HepG2 (cell line): ENCODE data around the gene GPD1. TPM values are rescaled to one million over a fixed set of nuclear protein-coding genes. Genes with fewer than 3 reads are reported as not detected.
A peak's percentile ranks its signal among the peaks of the same experiment; 100 is the strongest.

Experiments
- CHCHD3 ChIP-seq: sonication (generic); formaldehyde crosslinking; IDR thresholded peaks from 2 replicates; pipeline ENCODE4 v1.8.0; 2022; ENCODE audit warnings: mild to moderate bottlenecking, missing genetic modification reagents, moderate library complexity
- ETV6 ChIP-seq: sonication (generic); formaldehyde crosslinking; conservative IDR thresholded peaks from 2 replicates; pipeline ENCODE4 v1.4.0; 2020; ENCODE audit warnings: missing genetic modification reagents
- KDM5A ChIP-seq: fragments of 200-600 bp; sonication (generic); IDR thresholded peaks from 2 replicates; pipeline ENCODE4 v1.7.0; 2018; ENCODE audit warnings: antibody characterized with exemption, mild to moderate bottlenecking, low read length, borderline replicate concordance
- MEIS2 ChIP-seq: sonication (generic); formaldehyde crosslinking; IDR thresholded peaks from 2 replicates; pipeline ENCODE4 v1.9.0; 2021; ENCODE audit warnings: mild to moderate bottlenecking, missing genetic modification reagents
- NFKBIZ ChIP-seq: IDR thresholded peaks from 2 replicates; pipeline ENCODE4 v1.6.1; 2018; ENCODE audit warnings: missing genetic modification reagents, missing compliant biosample characterization
- PITX1 ChIP-seq: sonication (generic); formaldehyde crosslinking; IDR thresholded peaks from 2 replicates; pipeline ENCODE4 v1.5.1; 2020; ENCODE audit warnings: mild to moderate bottlenecking, missing genetic modification reagents
- PRMT3 ChIP-seq: sonication (generic); formaldehyde crosslinking; IDR thresholded peaks from 2 replicates; pipeline ENCODE4 v1.8.1; 2022; ENCODE audit warnings: low read depth, mild to moderate bottlenecking, moderate library complexity, missing genetic modification reagents, borderline replicate concordance
- RBFOX2 ChIP-seq: fragments of 200-400 bp; formaldehyde crosslinking; IDR thresholded peaks from 2 replicates; pipeline ENCODE4 v1.6.1; 2017; ENCODE audit warnings: low read depth, mild to moderate bottlenecking, low read length
- RFXANK ChIP-seq: IDR thresholded peaks from 2 replicates; pipeline ENCODE4 v1.6.1; 2016
- RFXAP ChIP-seq: sonication (generic); formaldehyde crosslinking; IDR thresholded peaks from 2 replicates; pipeline ENCODE4 v1.4.0; 2020; ENCODE audit warnings: missing genetic modification reagents, borderline replicate concordance
- SATB2 ChIP-seq: sonication (generic); formaldehyde crosslinking; IDR thresholded peaks from 2 replicates; pipeline ENCODE4 v1.5.0; 2020; ENCODE audit warnings: missing genetic modification reagents
- SNAPC4 ChIP-seq: sonication (generic); formaldehyde crosslinking; IDR thresholded peaks from 2 replicates; pipeline ENCODE4 v1.4.0; 2020; ENCODE audit warnings: mild to moderate bottlenecking, missing genetic modification reagents
- TBP ChIP-seq: sonication (generic); formaldehyde crosslinking; IDR thresholded peaks from 2 replicates; pipeline ENCODE4 v1.5.0; 2020; ENCODE audit warnings: missing genetic modification reagents
- TFAP4 ChIP-seq: sonication (generic); IDR thresholded peaks from 2 replicates; pipeline ENCODE4 v1.6.1; 2016; ENCODE audit warnings: low read depth, borderline replicate concordance
- THYN1 ChIP-seq: sonication (generic); formaldehyde crosslinking; IDR thresholded peaks from 2 replicates; pipeline ENCODE4 v1.8.1; 2023; ENCODE audit warnings: low read depth, mild to moderate bottlenecking, moderate library complexity, missing genetic modification reagents, borderline replicate concordance
- ZFP36L2 ChIP-seq: sonication (generic); formaldehyde crosslinking; IDR thresholded peaks from 2 replicates; pipeline ENCODE4 v1.4.0; 2020; ENCODE audit warnings: missing genetic modification reagents
- ZKSCAN1 ChIP-seq: fragments of 150-350 bp; IDR thresholded peaks from 2 replicates; pipeline ENCODE4 v1.6.1; 2014; ENCODE audit warnings: low read length
- ZMYM4 ChIP-seq: sonication (generic); formaldehyde crosslinking; IDR thresholded peaks from 2 replicates; pipeline ENCODE4 v1.8.1; 2023; ENCODE audit warnings: mild to moderate bottlenecking, missing genetic modification reagents
- ZNF441 ChIP-seq: sonication (generic); formaldehyde crosslinking; IDR thresholded peaks from 2 replicates; pipeline ENCODE4 v1.7.0; 2021; ENCODE audit warnings: missing genetic modification reagents, borderline replicate concordance
- ZNF501 ChIP-seq: sonication (generic); formaldehyde crosslinking; IDR thresholded peaks from 2 replicates; pipeline ENCODE4 v1.5.1; 2020; ENCODE audit warnings: mild to moderate bottlenecking, moderate library complexity, missing genetic modification reagents
- ZNF720 ChIP-seq: sonication (generic); formaldehyde crosslinking; IDR thresholded peaks from 2 replicates; pipeline ENCODE4 v1.4.0; 2020; ENCODE audit warnings: missing genetic modification reagents
- ZNF747 ChIP-seq: sonication (generic); formaldehyde crosslinking; IDR thresholded peaks from 2 replicates; pipeline ENCODE4 v1.8.1; 2023; ENCODE audit warnings: missing genetic modification reagents, mild to moderate bottlenecking, borderline replicate concordance
- ZNF782 ChIP-seq: sonication (generic); formaldehyde crosslinking; IDR thresholded peaks from 2 replicates; pipeline ENCODE4 v1.4.0; 2020; ENCODE audit warnings: missing genetic modification reagents, mild to moderate bottlenecking, borderline replicate concordance
- polyA plus RNA-seq, 8 experiments: library from polyadenylated mRNA; depleted of rRNA in 3 of 8; stranded (reverse) in 7 of 8; unstranded in 1 of 8; fragments of >200 nt; fragmentation: Illumina TruSeq in 4 of 8; extraction: Trizol in 4 of 8; gene quantifications; 2 replicates each; pipeline versions ENCODE4 v1.2.1 to v1.2.3, GENCODE V29; 2011 to 2016; ENCODE audit warnings: low read depth in 4 of 8, missing spikeins in 1 of 8, mixed read lengths in 1 of 8; ENCODE audit not compliant: insufficient read depth in 1 of 8
- total RNA-seq, 5 experiments: library from RNA; depleted of rRNA; stranded (reverse); fragments of >200 nt; fragmentation: Illumina TruSeq; extraction: Trizol; gene quantifications; 2 replicates each; pipeline ENCODE4 v1.2.3, GENCODE V29; 2016; ENCODE audit warnings: low read depth in 1 of 5
- TF ChIP-seq, protein P1 (sequence below): sonication (generic); formaldehyde crosslinking; IDR thresholded peaks from 2 replicates; pipeline ENCODE4 v1.4.0; 2020; ENCODE audit warnings: missing genetic modification reagents

GPD1 gene
- total and polyA plus RNA-seq, 2 of the 13 experiments (the other 11 are each of a cell fraction or from before 2014, with no cell fraction given) = 3.7 to 30.6 TPM

- TF ChIP-seq SNAPC4 (CRISPR knock-in tag) (no peak), ZNF501 (CRISPR knock-in tag) (no peak), RFXAP (CRISPR knock-in tag) (no peak), KDM5A (no peak), ZFP36L2 (no peak), TBP (CRISPR knock-in tag) (no peak), PITX1 (CRISPR knock-in tag) (no peak), ZMYM4 (no peak), ZKSCAN1 (no peak), NFKBIZ (CRISPR knock-in tag) (0 out of 2 replicates have a peak, but pooled peaks have one; percentile 49), ZNF747 (CRISPR knock-in tag) (no peak), SATB2 (CRISPR knock-in tag) (no peak), PRMT3 (CRISPR knock-in tag) (no peak), THYN1 (CRISPR knock-in tag) (no peak), ZNF720 (CRISPR knock-in tag) (no peak), RBFOX2 (no peak), ZNF782 (no peak), ZNF441 (no peak), TFAP4 (no peak), CHCHD3 (CRISPR knock-in tag) (no peak), RFXANK (CRISPR knock-in tag) (no peak), ETV6 (no peak), MEIS2 (CRISPR knock-in tag) (no peak)
- TF ChIP-seq, protein P1, sequence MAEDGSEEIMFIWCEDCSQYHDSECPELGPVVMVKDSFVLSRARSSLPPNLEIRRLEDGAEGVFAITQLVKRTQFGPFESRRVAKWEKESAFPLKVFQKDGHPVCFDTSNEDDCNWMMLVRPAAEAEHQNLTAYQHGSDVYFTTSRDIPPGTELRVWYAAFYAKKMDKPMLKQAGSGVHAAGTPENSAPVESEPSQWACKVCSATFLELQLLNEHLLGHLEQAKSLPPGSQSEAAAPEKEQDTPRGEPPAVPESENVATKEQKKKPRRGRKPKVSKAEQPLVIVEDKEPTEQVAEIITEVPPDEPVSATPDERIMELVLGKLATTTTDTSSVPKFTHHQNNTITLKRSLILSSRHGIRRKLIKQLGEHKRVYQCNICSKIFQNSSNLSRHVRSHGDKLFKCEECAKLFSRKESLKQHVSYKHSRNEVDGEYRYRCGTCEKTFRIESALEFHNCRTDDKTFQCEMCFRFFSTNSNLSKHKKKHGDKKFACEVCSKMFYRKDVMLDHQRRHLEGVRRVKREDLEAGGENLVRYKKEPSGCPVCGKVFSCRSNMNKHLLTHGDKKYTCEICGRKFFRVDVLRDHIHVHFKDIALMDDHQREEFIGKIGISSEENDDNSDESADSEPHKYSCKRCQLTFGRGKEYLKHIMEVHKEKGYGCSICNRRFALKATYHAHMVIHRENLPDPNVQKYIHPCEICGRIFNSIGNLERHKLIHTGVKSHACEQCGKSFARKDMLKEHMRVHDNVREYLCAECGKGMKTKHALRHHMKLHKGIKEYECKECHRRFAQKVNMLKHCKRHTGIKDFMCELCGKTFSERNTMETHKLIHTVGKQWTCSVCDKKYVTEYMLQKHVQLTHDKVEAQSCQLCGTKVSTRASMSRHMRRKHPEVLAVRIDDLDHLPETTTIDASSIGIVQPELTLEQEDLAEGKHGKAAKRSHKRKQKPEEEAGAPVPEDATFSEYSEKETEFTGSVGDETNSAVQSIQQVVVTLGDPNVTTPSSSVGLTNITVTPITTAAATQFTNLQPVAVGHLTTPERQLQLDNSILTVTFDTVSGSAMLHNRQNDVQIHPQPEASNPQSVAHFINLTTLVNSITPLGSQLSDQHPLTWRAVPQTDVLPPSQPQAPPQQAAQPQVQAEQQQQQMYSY = no peak
Observed at GRCh38 chr12:50082644-50083043, 21.2 kb upstream of the GPD1 start (continued).
